Superior temporal gyrus (tissue), 1 donor: ENCODE measurements around the gene SH2D2A.
A peak's percentile ranks its signal among the peaks of the same experiment; 100 is the strongest.

ENCODE experiments used
- DNase-seq: peaks from one replicate; pipeline ENCODE4 v3.0.0-alpha.2; 2016; ENCODE audit errors: extremely low spot score

Gene SH2D2A

DNA sequence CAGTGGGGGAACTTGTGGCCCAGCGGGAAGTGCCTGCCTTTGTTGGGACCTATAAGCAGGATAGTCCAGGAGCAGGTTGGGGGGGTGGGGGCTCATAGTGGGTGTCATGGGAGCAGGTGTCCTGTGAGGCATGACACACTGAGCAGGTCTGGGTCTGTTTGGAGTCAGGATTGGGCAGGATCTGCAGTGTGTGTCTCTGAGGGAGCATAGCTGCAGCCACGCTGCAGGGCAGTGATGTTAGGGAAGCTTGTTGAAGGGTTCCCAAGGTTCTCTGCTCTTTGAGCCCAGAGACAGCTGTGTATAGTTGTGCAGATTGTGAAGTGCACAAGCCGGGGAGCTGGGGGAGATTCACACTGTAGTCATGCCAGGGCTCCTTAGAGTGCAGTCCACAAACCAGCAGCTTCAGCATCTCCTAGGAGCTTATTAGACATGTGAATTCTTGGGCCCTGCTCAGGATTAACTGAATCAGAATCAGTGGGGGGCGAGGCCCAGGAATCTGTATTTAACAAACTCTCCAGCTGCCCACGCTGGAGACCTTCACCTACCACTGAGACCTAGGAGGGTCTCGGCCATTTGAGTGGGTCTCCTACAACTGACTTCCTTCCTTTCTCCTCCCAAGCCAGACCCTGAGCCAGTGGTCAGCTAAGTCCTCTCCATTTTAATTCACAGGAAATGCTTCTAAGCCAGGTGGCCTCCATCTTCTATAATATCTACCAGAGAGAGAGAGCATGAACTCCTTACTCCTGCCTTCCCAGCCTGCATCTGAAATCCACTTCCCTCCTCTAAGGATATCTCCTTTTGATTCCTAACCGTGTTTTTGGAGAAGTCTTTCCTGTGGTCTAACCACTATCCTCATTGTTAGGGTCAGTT, 31.2 kb upstream of the SH2D2A start:
- DNase-seq = no peak

DNA sequence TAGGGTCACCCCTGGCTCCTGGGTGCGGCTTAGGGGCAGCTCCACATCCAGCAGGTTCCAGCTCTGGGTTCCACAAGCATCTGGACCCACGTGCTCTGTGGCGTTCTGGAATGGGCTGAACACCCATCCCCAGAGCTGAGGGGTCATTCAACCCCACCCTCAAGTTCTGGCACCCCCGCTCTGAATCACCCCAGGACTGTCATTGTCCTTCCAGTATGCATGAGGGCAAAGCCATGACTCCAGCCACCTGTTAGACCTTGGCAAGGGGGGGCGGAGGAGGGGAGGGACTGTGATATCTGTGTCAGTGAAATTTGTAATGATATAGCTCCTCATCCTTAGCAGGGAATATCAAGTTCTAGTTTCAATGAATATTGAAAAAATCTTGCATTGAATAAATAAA, 30.0 kb upstream of the SH2D2A start:
- DNase-seq = no peak

DNA sequence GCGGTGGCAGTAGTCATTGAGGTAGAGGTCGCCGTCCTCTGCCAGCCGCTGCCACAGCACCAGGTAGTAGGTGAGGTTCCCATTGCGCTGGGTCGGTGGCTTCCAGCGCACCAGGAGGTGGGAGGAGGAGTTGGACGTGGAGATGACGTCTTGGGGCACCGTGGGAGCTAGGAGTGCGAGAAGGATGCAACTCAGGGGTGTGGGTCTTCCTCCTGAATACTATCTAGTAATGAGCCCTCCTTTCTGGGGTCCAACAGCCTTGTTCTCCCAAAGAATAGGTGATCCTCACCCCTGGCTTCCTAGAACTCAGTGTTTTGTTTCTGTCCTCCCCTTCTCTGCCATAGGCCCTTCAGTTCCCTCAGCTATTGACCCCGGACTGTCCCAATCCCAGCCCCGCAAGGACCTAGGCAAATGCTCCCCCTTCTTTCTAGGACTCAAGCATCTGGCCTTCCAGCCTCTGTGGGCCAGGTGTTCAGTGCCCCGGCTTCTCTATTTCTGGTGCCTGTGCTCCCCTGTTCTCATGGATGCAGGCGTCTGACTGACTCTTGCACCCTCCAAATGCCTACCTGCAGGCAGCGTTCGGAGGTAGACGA, 29.4 kb upstream of the SH2D2A start:
- no peak for DNase-seq

DNA sequence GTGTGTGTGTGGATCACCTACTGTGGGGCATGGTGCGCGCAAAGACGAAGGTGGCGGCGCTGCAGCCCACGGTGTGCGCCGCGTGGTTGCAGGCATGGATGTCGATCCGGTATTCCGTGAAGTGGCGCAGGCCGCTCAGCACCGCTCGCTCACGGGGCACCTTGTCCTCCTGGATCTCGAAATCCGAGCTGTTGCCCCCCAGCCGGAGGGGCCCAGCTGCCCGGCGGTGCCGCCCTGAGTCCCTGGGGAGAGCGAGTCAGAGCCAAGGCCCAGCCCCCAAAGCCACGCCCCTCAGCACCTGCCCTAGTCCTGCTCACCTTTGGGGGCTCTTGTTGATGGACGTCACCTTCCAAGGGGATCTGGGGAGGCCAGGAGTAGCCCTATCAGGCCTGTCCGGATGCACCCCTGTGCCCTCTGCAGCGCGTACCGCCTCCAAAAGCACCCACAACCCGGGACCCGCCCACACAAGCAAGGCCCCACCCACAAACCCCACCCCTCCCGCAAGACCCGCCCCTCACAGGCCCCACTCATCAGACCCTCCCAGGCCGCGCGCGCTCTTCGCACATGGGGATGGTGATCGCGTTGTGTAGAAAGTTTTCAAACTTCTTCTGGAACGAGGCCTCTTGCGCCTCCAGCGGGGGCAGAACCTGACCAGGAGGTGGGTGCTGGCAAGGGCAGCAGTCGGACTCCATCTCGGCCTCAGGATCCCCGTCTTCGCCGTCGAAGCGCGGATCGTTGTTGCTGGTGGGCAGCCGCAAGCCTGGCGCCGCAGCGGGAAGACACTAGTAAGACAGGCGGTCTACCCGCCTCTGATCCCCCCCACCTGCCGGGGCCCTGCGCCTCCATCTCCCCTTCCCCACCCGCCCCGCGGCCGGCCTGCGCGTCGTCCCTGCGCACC, 28.7 kb upstream of the SH2D2A start:
- no peak for DNase-seq

DNA sequence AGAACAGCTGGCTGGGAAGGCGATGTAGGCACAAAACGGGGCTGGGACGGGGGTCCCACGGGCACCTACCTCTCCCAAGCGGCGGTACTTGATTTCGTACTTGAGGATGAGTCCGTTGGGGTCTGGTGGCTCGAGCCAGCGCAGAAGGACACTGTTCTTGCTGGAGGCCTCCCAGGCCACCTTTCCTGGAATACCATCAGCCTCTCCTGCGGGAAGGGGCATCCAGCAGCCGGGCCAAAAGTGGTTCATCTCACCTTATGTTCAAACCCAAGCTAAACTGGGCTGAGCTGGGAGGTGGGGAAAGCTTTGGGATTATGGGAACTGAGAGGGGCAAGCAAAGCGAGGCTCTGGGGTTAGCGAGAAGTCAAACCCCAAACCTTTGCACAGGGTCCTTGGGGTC, 28.0 kb upstream of the SH2D2A start:
- DNase-seq = no peak

DNA sequence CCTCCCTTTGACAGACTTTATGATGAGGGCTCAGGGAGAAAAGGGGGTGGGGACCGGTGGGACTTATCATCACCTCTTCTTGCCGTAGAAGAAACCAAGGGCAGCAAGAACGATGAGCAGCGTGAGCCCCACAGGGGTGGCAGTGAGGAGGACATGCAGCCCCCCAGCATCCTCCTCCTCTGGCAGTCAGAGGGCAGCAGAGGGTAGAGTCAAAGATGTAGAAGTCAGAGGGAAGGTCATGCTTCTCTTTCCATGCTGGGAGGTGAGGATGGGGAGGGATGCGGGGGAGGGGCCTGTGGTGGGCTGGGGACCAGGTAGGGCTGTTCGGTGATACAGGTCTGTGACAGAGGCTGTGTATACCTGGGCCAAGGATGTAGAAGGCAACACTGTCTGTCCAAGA, 27.5 kb upstream of the SH2D2A start:
- DNase-seq = no peak

DNA sequence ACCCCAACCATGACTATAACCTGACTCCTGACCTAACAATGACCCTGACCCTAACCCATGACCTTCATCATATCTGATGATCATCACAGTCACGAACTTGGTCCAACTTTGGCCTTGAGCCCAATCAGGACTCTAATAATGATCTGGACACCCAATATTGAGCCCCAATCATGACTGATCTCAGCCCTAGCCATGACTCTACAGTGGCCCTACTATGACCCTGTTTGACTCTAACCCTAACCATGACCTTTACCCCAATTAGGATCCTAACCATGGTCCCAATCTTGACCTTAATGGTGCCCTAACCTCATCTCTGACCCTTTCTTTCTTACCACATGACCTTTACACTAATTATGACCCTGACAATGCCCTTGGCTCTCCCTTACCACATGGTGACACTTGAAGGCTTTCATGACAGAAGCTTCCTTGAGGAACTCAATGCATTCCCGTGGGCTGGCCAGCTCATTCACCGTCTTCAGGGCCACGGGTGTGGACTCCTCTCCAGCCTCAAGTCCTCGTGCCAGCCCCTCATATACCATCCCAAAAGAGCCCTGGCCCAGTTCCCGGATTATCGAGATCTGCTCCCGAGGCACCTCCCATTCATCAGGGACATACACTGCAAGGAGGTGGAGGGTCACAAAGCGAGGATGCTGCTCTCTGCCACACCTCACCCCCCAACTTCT, 26.1 kb upstream of the SH2D2A start:
- no peak for DNase-seq

DNA sequence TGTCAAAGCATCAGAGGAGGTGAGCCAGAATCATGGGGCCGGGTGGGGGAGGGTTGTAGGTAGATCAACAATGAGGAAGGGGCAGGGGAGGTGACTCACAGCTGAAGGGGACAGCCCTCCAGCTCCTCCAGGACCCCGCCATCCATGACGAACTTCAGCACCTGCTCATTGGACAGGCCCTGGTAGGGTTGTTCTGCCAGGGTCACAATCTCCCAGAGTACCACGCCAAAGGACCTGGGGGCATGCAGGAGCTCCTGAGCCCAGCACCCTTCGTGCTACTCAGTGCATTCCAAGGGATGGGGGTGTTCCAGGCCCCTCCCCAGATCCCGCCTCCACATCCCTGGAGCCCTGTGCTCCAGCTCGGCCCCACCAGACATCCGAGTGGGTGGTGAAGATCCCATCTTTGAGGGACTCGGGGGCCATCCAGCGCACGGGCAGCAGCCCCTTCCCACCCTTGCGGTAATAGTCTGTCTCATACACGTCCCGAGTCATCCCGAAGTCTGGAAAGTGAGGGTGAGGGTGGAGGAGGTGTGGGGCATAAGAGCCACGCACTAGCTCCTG, 24.7 kb upstream of the SH2D2A start:
- DNase-seq = no peak

DNA sequence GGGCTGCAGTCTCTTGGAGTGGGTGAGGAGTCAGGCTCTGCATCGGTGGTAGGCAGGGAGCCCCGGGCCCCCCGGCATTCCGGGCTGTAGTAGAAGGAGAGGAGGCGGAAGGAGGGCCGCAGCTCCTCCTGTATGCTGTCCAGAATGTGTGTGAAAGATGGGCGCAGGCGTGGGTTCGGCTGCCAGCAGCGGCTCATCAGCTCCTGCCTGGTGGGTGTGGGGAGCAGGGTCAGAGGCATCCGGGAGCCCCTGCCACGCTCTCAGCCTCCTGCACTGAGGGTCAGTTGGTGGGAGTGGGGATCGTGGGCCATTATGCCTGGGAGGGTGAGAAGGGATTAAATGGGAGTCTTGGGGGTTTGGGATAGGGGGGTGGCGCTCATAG, 24.2 kb upstream of the SH2D2A start:
- no peak for DNase-seq

DNA sequence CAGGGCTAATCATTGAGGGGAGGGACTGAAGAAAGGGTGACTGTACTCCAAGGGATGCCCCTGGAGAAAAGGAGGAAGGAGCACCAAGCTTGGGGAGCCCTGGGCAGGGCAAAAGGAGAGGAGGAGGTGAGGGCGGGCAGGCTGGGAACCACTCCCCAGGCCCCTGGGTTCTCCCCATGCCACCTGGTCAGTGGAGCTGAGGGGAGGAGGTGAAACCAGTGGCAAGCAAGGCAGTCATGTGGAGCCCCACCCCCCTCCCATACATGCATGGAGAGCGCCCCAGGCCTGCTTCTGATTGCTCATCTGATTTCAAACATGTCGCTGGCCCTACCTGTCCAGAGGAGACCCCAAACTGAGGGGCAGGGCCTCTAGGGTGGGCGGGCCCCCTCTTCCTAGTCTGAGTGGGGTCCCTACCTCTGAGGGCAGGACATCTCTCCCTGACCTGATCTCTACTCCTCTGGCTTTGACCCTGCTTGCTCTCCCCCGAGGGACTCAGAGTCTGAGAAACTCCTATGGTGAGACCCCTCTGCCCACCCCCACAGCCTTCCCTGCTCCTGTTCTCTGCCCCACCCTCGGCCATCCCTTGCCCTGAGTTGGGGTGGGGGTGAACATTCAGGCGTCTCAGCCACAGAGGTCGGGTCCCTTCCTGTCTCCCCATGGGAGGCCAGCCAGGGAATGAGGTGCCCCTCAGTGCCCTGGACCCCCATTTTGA, 23.7 kb upstream of the SH2D2A start:
- DNase-seq = no peak

DNA sequence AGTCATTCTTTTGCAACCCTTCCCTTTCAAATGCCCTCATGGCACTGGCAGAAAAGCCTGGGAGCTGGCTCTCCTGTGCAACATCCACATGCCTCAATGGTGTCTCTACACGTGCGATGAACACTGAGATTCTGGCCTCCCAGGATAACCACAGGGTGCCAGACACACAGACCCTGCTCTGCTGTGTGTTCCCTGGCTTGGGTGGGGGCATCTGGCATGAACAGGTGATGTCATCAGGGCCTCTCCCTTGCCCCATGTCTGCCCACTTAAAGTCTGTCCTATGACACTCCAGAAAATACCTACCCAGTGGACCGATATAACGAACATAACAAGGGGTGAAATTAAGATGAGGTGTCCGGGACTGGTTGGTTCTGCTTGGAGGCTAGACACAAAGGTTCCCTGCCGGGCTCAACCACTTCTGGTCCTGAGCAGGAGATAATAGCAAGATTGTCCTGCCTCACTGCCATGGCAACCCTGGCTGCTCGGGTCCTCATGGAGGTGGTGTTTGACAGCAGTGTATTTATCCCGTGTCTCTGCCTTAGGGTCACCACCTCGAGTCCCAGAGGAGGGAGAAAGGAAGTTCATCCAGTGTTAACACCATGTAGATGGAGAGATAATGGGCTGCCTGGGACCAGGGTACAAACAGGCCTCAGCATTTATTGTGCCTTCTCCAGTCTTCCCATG, 22.9 kb upstream of the SH2D2A start:
- no peak for DNase-seq

DNA sequence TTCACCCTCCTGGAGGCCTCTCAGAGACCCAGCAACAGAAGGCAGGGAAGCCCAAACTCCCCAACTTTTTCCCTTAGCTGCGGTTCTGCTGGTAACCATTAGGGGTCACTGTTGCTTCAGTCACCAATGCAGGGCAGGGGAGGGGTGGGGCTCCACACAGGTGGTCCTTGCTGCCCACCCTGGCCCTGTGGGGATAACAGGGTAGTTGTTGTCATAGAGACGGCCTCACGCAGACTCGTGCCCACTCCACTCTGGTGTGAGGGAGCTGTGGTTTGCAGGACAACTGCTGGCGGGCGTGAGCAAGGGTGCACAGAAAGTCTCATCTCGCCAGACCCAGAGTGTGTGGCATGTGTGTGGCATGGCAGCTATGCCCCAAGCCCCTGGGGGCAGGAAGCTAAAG, 22.3 kb upstream of the SH2D2A start:
- DNase-seq = peak; percentile 28

DNA sequence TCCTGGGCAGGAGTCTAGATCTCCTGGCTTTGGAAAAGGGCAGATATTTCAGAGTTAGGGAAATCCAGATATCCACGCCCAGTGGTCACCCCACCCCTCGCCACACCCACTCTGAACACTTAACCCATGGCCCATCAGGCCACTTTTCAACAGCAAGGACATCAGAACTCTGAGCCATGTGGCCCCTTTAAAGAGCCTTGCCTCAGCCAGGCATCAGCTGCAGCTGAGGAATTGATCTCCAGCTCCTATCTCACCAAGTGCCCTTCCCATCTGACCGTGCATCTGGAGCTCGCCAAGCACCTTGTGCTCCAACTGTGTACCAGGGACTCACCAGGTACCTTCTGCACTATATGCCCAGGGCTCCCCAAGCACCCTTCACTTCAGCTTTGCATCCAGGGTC, 20.2 kb upstream of the SH2D2A start:
- no peak for DNase-seq

DNA sequence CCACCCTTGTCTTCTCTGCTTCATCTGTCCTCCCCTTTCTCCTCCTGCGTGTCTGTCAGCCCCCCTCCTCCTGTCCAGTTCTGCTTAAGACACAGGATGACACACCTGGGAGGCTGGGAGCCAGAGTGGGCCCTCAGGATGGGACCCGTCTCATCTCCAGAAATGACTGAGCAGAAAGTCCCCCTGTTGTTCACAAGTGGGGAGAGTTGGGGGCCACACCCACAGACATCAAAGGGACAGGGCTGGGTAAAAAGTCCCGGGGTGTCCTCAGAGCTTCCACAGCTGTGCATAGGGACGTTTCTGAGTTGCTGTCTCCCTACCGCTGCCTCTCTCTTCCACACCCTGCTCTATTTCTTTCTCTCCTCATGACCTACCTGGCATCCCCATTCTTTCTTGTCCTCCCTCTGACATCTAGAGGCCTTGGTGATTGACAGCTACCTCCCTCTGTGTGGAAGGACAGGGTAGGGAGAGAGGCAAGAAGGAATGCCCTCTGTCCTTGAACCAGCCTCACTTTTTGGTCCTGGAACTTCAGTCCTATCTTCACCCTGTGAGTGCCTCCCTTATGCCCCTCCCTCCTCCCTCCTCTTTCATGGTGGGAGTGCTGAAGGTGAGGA, 19.5 kb upstream of the SH2D2A start:
- no peak for DNase-seq

DNA sequence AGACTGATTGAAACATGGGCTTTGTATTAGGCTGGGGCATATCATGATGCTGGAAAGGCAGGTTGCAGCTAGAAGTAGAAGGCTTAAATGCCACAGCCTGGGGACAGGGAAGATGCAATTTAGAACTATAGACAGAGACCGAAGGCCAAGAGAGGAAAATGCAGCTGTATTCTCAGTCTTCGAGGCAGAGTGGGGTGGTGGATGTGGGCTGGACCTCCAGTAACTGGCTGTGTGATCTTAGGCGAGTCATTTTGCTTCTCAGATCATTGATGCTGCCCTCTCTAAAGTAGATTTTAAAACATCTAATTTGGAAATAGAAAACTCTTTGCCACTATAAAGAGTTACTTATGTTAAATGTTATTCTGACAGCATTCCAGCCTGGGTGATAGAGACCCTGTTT, 17.7 kb upstream of the SH2D2A start:
- no peak for DNase-seq

DNA sequence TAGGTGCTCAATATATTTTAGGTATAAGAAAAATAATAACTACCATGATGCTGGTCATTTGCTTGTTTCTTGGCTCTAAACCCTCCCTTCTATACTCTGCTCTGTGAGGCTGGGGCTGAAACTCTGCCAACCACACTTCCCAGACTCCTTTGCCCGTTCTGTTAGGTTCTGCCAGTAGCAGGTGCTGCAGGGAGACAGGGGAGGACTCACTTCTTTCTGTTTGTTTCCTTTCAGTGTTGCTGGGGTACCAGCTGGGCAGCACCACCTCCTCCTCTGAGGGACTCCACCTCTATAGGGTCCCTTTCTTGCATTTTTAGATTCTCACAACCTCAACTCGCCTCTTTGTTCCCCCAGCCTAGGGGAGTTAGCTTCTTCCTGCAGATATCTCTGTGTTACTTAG, 17.0 kb upstream of the SH2D2A start:
- DNase-seq = no peak

DNA sequence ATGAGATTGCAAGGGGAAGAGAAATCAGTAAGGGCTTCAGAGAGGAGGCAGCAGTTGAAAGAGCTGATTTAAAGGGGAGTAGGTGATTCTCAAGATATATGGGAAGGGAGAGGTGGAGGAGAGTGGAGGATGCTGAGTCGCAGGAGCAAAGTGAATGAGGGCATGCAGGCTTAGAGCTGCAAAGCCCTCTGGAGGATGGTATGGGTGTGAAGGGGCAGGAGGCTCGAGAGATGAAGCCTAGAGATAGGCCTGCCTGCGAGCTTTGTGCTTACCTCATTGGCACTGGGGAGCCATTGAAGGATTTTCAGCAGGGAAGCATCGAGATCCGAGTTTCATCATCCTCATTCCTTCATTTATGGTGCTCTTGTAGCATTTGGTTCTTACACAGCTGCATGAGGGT, 15.8 kb upstream of the SH2D2A start:
- DNase-seq = no peak

DNA sequence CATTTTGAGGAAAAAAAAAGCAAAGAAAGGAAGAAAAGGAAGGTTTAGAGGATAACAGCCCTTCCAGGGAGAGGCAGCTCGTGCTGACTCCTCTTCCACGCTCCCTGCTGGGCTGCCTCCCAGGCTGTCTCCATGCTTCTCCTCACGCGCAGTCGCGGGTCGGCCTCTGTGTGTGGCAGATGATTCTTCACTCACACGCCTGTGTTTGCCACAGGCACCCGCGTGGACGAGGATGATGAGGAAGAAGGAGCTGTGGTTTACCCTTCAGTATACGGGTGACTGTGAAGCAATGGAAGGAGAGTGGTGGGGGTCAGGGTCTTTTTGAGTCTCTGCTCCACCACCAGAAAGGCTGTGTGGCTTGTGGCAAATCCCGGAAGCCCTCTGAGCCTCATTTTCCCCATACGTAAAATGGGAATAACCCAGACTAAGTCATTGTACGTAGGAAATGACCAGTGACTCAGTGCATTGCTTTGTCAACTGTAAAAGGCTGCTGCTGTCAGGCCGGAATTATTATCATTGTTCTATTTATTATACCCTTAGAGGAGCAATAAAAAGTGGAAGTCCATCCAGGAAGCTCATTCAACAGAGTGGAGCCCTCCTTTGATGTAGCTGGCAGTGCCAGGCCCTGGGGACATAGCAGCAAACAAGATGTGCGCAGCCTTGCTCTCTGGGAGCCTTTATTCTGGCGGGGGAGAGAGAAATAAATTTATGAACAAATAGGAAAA, 11.9 kb upstream of the SH2D2A start:
- no peak for DNase-seq

DNA sequence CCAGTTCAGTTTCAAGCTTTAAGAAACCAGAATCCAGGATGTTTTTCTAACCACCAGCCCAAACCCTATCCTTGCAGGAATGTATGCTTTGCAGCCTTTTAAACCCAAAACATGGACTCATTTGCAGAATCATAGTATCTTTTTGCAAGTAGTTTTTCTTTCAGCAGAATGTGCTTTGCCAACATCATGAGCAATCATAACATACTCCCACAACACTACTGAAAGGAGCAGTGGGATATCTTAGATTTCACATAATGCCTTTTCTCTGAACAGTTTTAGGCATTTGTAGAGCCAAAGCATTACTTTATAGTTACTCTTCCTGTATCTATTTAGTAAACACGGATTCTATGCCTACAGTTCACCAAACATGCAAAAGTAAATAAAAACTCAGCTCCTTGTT, 10.0 kb upstream of the SH2D2A start:
- DNase-seq = peak; percentile 22
